Stimulated activated naive CD4-positive, alpha-beta T cell treated with Interleukin-2 at 50 U/mL for 16 hours (primary cell): Measurements from ENCODE around the gene SART3.
"Not testable (repeated sequence)": the region's sequence is repeated elsewhere in the genome, so short reads cannot be mapped to it uniquely, and the experiment has no call there.

ENCODE experiments used
- DNase-seq: peaks from one replicate; lab custom pipeline; 2025; lab: John Stamatoyannopoulos, UW

The SART3 gene

GRCh38 chr12:108597559-108598471 is 36.8 kb upstream of the SART3 start, which contains the start of gene TMEM119:
Gene TMEM119 (minus strand): TSS chr12:108598084. CDS start chr12:108592383, 5,701 bp downstream.
- no peak for DNase-seq

GRCh38 chr12:108596854-108597558 is 36.0 kb upstream of the SART3 start:
- DNase-seq: no peak

DNA sequence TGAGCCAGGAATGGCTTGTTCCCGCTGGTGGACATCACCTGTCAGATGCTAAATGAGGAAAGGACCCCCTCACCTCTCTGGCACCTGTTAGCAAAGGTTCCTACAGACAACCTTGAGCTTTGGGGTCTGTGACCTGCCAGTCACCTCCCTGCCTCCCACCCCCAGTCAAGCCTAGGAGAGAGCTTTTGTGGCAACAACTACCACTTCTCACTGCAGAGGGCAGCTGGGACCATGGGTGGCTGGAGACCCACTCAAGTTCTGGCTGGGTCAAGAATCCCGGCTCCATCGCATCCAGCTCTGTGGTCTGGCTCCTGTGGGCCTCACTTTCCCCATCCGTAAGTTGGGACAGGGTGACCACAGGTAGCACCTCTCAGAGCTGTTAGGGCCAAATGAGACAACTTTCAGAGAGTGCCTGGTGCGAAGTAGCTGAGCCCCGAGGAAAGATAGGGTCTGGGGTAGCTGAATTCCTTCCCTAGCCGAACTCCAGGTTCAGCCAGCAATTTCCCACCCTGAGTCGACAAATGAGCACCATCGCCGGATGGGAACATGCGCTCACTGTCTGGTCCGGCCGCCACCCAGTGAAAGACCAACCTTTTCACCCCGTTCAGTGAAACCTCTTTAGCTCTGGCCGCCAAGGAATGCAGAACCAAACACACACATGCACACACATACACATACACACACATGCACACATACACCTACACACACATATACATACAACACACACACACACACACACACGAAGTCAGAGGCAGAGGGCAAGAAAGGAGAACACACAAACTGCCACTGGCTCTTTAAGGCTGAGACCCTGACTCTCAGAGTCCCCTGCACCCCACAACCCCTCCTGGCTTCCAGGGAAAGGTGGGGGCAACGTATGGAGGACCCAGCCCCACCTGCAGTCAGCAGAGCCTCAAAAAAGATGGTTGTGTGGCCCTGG is 35.0 kb upstream of the SART3 start:
- DNase-seq: no peak

GRCh38 chr12:108594960-108595710 is 34.2 kb upstream of the SART3 start:
- DNase-seq: no peak

- DNase-seq: no peak
These were observed 33.4 kb upstream of the SART3 start for GRCh38 chr12:108594323-108594903.

DNA sequence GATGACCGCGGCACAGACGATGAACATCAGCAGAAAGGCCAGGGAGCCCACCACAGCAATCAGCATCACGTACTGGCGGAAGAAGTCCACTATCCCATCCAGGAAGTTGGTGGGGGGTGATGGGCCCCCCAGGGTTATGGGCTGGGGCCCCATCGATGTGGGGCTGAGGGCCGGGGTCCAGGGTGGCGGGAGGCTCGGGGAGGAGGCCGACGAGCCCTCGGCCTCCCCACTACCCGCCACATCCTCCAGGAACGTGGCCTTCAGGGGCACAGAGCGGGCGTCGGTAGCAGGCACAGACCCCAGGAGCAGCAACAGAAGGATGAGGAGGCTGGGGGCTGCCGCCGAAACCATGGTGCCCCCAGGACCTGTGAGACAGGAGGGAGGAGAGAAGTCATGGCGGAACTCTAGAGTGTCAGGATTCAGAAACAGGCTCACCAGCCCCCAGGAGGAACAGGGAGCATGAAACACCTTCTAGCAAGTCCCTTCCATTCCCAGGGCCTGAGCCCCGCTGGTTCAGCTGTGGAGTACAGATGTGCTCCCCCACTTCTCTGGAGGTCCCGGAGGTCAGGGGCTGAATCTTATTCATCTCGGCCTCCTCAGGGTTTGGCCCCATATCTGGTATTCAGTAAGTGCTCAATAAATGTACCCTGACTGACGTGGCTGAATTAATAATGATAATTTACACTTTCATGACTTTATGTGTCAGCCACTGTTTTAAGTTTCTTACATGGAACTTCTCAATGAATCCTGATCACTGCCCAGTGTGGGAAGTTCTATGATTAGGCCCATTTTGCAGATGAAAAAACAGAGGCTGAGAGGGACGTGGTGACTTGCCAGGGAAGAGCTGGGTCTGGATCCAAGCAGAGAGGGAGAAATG is 31.3 kb upstream of the SART3 start:
- DNase-seq: no peak

- no peak for DNase-seq
These were observed 30.5 kb upstream of the SART3 start for GRCh38 chr12:108591267-108591980.

- not testable (repeated sequence) for DNase-seq
These were observed 29.5 kb upstream of the SART3 start for GRCh38 chr12:108590463-108590862.

GRCh38 chr12:108589840-108590229 is 28.9 kb upstream of the SART3 start:
- no peak for DNase-seq

DNA sequence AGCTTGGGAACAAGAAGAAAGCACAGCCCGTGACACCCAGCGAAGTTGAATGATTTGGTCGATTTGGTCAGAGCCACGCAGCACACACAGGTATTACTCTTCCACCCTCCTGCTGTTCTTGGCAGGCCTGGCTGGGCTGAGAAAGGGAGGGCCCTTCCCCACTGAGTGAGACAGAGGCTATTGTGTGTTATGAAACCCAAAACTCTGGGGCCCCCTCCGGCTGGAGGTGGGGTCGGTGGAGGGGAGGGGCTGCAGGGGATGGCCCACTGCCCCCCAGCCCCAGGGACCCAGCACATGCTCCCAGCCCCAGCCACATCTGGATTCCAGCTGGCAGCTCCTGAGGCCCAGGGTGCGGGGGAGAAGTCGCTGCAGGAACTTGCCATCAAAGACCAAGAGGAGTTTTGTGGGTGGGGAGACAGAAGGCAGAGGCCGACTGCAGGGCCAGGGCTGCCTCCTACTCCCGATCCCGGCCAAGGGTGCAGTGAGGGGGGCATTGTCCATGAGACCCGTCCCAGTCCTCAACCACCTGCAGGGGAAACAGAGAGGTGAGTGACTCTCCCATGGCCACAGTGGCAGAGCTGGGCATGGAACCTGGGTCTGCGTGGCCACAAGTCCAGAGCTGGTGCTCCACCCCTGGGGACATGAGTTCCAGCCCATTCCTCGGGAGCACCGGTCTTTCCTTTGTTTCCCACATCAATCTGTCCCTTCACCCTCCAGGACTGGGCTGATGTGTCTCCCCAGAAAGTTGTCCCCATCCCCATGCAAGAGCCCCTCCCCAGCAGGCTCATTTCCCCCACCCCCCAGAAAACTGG is 28.3 kb upstream of the SART3 start:
- no peak for DNase-seq

DNA sequence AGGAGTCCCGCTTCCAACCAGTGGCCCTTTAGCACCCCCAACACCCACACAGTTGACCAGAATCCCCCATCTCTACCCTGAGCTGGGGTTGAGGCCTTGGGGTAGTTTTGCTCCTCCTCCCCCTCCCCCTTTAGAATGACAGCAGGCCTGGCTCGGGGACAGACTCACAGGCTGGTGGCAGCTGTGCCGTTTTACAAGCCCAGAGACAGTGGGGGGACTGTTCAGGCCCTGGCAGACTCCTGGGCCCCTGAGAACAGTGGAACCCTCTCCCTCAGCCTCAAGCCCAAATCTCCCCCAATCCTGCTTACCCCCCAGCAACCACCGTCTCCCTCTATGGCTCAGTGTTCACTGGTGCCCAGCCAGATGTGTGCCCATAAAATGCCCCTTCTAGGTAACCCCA is 26.9 kb upstream of the SART3 start:
- DNase-seq: no peak

DNA sequence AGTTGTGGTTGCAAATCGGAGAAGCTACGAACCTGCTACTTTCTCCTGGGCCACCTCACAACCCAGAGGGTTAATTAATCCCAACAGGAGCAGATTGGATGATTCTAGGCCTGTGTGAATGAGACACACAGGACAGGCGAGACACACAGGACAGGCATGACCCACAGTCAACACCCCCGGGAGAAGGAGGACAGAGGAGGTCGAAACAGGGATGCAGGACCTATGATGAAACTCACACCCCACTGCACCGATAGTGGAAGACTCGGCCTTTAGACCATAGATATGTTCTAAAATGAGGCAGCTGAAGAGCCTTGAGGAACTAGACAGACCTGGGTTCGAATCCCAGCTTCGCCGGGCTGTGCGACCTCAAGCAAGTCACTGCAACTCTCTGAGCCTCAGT is 25.3 kb upstream of the SART3 start:
- no peak for DNase-seq

GRCh38 chr12:108585864-108586263 is 24.9 kb upstream of the SART3 start:
- DNase-seq: no peak

- no peak for DNase-seq
These were observed 23.6 kb upstream of the SART3 start for GRCh38 chr12:108584456-108585065.

DNA sequence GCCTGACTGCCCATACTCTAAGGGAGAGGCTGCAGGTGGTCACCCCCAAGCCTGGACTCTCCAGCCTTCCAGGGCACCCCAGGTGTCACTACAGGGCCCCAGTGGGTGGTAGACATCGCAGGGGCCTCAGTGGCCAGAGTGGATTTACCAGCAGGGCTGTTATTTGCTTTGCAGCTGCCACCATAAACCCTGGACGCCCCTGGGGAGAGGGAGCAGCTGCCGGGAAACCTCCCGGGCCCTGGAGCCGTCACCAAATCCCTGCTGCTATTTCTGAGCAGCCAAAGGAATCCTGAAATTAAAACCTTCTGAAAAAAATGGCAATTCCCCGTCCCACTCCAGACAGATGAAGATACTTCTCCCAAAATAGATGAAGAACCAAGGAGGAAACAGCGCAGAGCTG is 23.0 kb upstream of the SART3 start:
- no peak for DNase-seq

DNA sequence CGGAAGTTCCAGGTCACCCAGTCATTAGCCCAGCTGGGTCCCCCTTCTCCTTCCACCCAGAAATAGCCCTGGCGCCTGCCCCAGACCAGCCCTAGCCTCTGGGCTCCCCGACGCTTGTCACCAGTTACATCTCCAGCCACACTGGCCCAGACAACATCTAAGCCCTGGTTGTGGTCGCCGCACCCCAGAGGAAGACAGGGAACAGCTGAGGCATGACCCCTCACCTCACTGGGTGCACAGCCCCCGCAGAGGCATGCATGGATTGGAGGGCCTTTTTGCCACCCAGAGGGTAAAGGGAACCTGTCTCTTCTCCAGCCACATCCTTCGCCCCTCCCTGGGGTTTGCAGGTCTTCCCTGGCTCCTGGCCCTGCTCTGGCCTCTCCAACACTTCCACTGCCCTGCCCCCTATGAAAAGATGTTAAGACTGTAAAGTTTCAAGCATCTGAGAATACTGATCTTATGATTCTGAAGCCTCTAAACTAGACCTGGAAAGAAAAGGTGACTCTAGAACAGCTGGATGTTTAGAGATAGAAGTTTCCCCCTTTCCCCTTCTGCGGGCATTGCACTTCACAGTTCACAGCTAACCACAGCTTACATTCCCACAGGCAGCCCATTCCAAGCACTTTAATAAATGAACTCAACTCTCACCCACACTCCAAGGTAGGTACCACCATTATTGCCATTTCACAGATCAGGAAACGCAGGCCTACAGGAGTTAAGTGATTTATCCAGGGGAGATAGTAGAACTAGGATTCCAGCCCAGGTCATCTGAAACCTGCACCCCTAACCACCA is 22.2 kb upstream of the SART3 start:
- DNase-seq: no peak

- no peak for DNase-seq
These were observed 21.5 kb upstream of the SART3 start for GRCh38 chr12:108582509-108582908.
